Transverse colon (tissue), 4 donors: Measurements from ENCODE around the gene CMC1. TPM values are rescaled to one million over a fixed set of nuclear protein-coding genes. Genes with fewer than 3 reads are reported as not detected.
A peak's percentile ranks its signal among the peaks of the same experiment; 100 is the strongest.

Experiments used
- DNase-seq: peaks from one replicate; pipeline ENCODE4 v3.0.0-alpha.2; 2019
- H3K27ac ChIP-seq, 4 donors: fragments of 200-600 bp; sonication (generic); 2 replicates each; pipeline ENCODE4 v1.5.1; 2016 to 2018; ENCODE audit warnings: inconsistent platforms in 4 of 4
- H3K27me3 ChIP-seq: fragments of 200-600 bp; sonication (generic); 2 replicates; pipeline ENCODE4 v1.5.1; 2017; ENCODE audit warnings: inconsistent platforms
- H3K36me3 ChIP-seq, 4 donors: fragments of 200-600 bp; sonication (generic); 2 replicates each; pipeline ENCODE4 v1.5.1; 2017 to 2019; ENCODE audit warnings: inconsistent platforms in 4 of 4
- H3K4me1 ChIP-seq, 4 donors: fragments of 200-600 bp; sonication (generic); 2 replicates each; pipeline ENCODE4 v1.5.1; 2017 to 2020; ENCODE audit warnings: inconsistent platforms in 4 of 4
- H3K4me3 ChIP-seq, 4 donors: fragments of 200-600 bp; sonication (generic); 1 replicate in 1 of 4; 2 replicates in 3 of 4; pipeline versions ENCODE4 v1.5.1 to v1.6.1; 2017 to 2019; ENCODE audit warnings: inconsistent platforms in 4 of 4
- H3K9me3 ChIP-seq, 2 donors: fragments of 200-600 bp; sonication (generic); 2 replicates each; pipeline ENCODE4 v1.5.1; 2017 to 2019; ENCODE audit warnings: inconsistent platforms in 2 of 2
- EP300 ChIP-seq: sonication (generic); formaldehyde crosslinking; IDR thresholded peaks from one replicate; pipeline ENCODE4 v1.6.1; 2017; ENCODE audit warnings: antibody characterized with exemption, low read depth
- POLR2A ChIP-seq: fragments of 450-650 bp; IDR thresholded peaks from one replicate; pipeline ENCODE4 v1.6.1; 2016; ENCODE audit warnings: antibody characterized with exemption, mild to moderate bottlenecking, moderate library complexity
- POLR2AphosphoS5 ChIP-seq, 3 donors: sonication (generic); formaldehyde crosslinking; IDR thresholded peaks; one replicate each; pipeline ENCODE4 v1.6.1; 2016; ENCODE audit warnings: antibody characterized with exemption in 3 of 3
- WGBS, 2 donors: methylation state at CpG; one replicate each; pipeline ENCODE4 v1.1.5; 2018; ENCODE audit warnings: low coverage in 1 of 2; 5-methylcytosine and 5-hydroxymethylcytosine counted together
- in situ Hi-C, 4 donors: fragments of 200-750 bp; cut with MboI; loops; one replicate each; pipeline versions ENCODE4 v1.15.0 to v1.15.1; 2017; ENCODE audit warnings: low sequenced_read_pairs in 3 of 4, low pct_ligation_motif_present in 1 of 4, low pct_unique_long_range_greater_than_20kb in 1 of 4
- intact Hi-C: fragments of 100-400 bp; cut with DNase I; formaldehyde crosslinking; loops from one replicate; pipeline ENCODE4 v1.15.1; 2023; ENCODE audit warnings: low total_unique reads
- total RNA-seq, 4 donors: library from RNA; depleted of rRNA; stranded (reverse); fragments of >200 nt; gene quantifications; one replicate each; pipeline ENCODE4 v1.1.0, GENCODE V29; 2016
- TF ChIP-seq, protein P1 (sequence below), 5 experiments: fragments of 200-600 bp in 3 of 5; fragments of 450-650 bp in 2 of 5; sonication (generic) in 3 of 5; IDR thresholded peaks; 1 replicate in 2 of 5; 2 replicates in 3 of 5; pipeline ENCODE4 v1.5.1; 2016 to 2017; ENCODE audit warnings: antibody characterized with exemption in 5 of 5, inconsistent platforms in 3 of 5, mild to moderate bottlenecking in 2 of 5, moderate library complexity in 1 of 5

CMC1 gene
- total RNA-seq, 4 donors from 2014 or later, result 0.20 to 15.2 (median 10.7) TPM

- peaks cover 0 to 11% (median 0%) of the 10 kb centered on the region in 4 donors for H3K36me3 ChIP-seq
- WGBS, 2 donors, result 69 to 83% methylated on average over 2 of the region's 2 CpGs
- no peaks in the 10 kb centered on the region for H3K9me3 ChIP-seq
- intact Hi-C loops, result no loop called here
- no peak overlapping the region for H3K4me3 ChIP-seq
- H3K27me3 ChIP-seq, result no peaks in the 10 kb centered on the region
- in situ Hi-C loops, result loop anchor here in 2 of 4 donors (25.0 kb wide), 2 partner anchors 604 to 1004 kb away; partner anchors contain the start of gene EOMES (in 2 of the 2)
- DNase-seq, result no peak
- H3K27ac ChIP-seq, result no peak overlapping the region
- TF ChIP-seq, protein P1, sequence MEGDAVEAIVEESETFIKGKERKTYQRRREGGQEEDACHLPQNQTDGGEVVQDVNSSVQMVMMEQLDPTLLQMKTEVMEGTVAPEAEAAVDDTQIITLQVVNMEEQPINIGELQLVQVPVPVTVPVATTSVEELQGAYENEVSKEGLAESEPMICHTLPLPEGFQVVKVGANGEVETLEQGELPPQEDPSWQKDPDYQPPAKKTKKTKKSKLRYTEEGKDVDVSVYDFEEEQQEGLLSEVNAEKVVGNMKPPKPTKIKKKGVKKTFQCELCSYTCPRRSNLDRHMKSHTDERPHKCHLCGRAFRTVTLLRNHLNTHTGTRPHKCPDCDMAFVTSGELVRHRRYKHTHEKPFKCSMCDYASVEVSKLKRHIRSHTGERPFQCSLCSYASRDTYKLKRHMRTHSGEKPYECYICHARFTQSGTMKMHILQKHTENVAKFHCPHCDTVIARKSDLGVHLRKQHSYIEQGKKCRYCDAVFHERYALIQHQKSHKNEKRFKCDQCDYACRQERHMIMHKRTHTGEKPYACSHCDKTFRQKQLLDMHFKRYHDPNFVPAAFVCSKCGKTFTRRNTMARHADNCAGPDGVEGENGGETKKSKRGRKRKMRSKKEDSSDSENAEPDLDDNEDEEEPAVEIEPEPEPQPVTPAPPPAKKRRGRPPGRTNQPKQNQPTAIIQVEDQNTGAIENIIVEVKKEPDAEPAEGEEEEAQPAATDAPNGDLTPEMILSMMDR (IDR thresholded peaks at IDR 0.05), result no peak
- TF ChIP-seq POLR2AphosphoS5 (IDR thresholded peaks at IDR 0.05) (no peak), POLR2A (no peak), EP300 (no peak)
- H3K4me1 ChIP-seq, result no peaks in the 10 kb centered on the region
Measured at GRCh38 chr3:28316226-28316625, 74.8 kb downstream of the CMC1 start.

DNA sequence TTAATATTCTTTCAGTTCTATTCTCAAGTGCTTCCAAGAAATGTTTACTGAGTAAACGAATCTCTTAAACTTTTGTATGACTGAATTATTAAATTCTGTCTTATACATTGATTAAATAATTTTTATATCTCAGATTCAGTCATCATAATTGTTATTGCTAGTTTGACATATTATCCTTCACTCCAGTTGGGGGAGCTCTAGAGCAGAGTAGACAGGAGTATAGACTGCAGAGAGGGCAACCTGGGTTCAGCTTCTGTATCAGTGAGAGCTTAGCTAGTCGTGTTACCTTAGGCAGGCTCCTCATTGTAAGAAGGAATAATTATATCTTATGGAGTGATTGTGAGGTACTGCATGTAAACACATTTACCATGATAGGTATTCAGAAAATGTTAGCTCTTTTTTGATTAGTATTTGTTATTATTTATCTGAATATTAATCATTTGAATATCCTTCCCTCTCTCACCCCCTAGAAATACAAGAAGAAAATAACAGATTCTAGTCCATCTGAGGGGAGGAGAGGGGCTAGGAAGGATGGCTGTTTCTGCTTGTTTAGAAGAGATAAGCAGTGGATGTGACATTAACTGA lies 76.1 kb downstream of the CMC1 start:
- Histone ChIP-seq H3K9me3 (no peaks in the 10 kb centered on the region), H3K4me3 (no peak overlapping the region), H3K4me1 (no peaks in the 10 kb centered on the region), H3K36me3 (peaks cover 0 to 16% (median 0%) of the 10 kb centered on the region in 4 donors), H3K27me3 (no peaks in the 10 kb centered on the region), H3K27ac (no peak overlapping the region)
- in situ Hi-C loops (loop anchor here in 2 of 4 donors (25.0 kb wide), 2 partner anchors 605 to 1005 kb away; partner anchors contain the start of gene EOMES (in 2 of the 2)), intact Hi-C loops (loop anchor here (1.0 kb wide), 1 partner anchor 21 kb away; no protein-coding TSS in a partner anchor)
- DNase-seq, result peak; percentile 13
- TF ChIP-seq POLR2A, result no peak
- TF ChIP-seq EP300, result no peak
- TF ChIP-seq POLR2AphosphoS5 (IDR thresholded peaks at IDR 0.05), result no peak
- TF ChIP-seq, protein P1 (IDR thresholded peaks at IDR 0.05), result peak; percentile 31 to 51 (median 43)
- 32 to 47% methylated on average over 2 of the region's 2 CpGs for WGBS, 2 donors

GRCh38 chr3:28320981-28321380 lies 79.6 kb downstream of the CMC1 start:
- Histone ChIP-seq H3K9me3 (no peaks in the 10 kb centered on the region), H3K27me3 (no peaks in the 10 kb centered on the region), H3K4me3 (no peak overlapping the region), H3K36me3 (peaks cover 0 to 37% (median 2%) of the 10 kb centered on the region in 4 donors), H3K4me1 (no peaks in the 10 kb centered on the region), H3K27ac (no peak overlapping the region)
- in situ Hi-C loops, result loop anchor here in 2 of 4 donors (25.0 kb wide), 2 partner anchors 609 to 1009 kb away; partner anchors contain the start of gene EOMES (in 2 of the 2)
- no peak for DNase-seq
- intact Hi-C loops, result no loop called here
- TF ChIP-seq EP300 (no peak), POLR2AphosphoS5 (IDR thresholded peaks at IDR 0.05) (no peak), POLR2A (no peak)
- TF ChIP-seq, protein P1 (IDR thresholded peaks at IDR 0.05), result no peak

- intact Hi-C loops, result no loop called here
- Histone ChIP-seq H3K36me3 (peaks cover 0 to 37% (median 2%) of the 10 kb centered on the region in 4 donors), H3K9me3 (no peaks in the 10 kb centered on the region), H3K4me1 (no peaks in the 10 kb centered on the region), H3K27ac (no peak overlapping the region), H3K27me3 (no peaks in the 10 kb centered on the region), H3K4me3 (no peak overlapping the region)
- in situ Hi-C loops, result loop anchor here in 2 of 4 donors (25.0 kb wide), 2 partner anchors 610 to 1010 kb away; partner anchors contain the start of gene EOMES (in 2 of the 2)
- no peak for TF ChIP-seq POLR2AphosphoS5 (IDR thresholded peaks at IDR 0.05)
- no peak for TF ChIP-seq EP300
- TF ChIP-seq, protein P1 (IDR thresholded peaks at IDR 0.05), result no peak
- TF ChIP-seq POLR2A, result no peak
- 97 to 100% methylated on average over 1 of the region's 1 CpG for WGBS, 2 donors
- no peak for DNase-seq
Measured at GRCh38 chr3:28322464-28322863, 81.0 kb downstream of the CMC1 start.
